Esophagus squamous epithelium (tissue), 4 donors: ENCODE results near the gene TBRG4.
"Not testable (repeated sequence)": the region's sequence is repeated elsewhere in the genome, so short reads cannot be mapped to it uniquely, and the experiment has no call there.

ENCODE experiments used
- POLR2A ChIP-seq, 4 donors: fragments of 450-650 bp; IDR thresholded peaks; one replicate each; pipeline ENCODE4 v1.6.1; 2017; ENCODE audit warnings: antibody characterized with exemption in 4 of 4, mild to moderate bottlenecking in 4 of 4, moderate library complexity in 3 of 4
- TF ChIP-seq, protein P1 (sequence below), 6 experiments: fragments of 450-650 bp in 4 of 6; fragments of 200-600 bp in 2 of 6; sonication (generic) in 2 of 6; IDR thresholded peaks; one replicate each; pipeline ENCODE4 v1.5.1; 2016 to 2019; ENCODE audit warnings: antibody characterized with exemption in 6 of 6, mild to moderate bottlenecking in 4 of 6, moderate library complexity in 4 of 6

DNA sequence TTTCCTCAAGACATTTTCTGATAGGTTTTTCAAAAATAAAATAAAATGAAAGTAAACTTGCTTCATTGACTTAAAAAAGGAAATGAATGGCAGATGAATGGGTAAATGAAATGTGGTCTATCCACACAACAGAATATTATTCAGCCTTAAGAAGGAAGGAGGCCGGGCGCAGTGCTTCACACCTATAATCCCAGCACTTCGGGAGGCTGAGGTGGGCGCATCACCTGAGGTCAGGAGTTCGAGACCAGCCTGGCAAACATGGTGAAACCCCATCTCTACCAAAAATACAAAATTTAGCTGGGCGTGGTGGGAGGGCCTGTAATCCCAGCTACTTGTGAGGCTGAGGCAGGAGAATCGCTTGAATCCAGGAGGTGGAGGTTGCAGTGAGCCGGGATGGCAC, 42.4 kb upstream of the TBRG4 start:
- TF ChIP-seq, protein P1, sequence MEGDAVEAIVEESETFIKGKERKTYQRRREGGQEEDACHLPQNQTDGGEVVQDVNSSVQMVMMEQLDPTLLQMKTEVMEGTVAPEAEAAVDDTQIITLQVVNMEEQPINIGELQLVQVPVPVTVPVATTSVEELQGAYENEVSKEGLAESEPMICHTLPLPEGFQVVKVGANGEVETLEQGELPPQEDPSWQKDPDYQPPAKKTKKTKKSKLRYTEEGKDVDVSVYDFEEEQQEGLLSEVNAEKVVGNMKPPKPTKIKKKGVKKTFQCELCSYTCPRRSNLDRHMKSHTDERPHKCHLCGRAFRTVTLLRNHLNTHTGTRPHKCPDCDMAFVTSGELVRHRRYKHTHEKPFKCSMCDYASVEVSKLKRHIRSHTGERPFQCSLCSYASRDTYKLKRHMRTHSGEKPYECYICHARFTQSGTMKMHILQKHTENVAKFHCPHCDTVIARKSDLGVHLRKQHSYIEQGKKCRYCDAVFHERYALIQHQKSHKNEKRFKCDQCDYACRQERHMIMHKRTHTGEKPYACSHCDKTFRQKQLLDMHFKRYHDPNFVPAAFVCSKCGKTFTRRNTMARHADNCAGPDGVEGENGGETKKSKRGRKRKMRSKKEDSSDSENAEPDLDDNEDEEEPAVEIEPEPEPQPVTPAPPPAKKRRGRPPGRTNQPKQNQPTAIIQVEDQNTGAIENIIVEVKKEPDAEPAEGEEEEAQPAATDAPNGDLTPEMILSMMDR (IDR thresholded peaks at IDR 0.05) = not testable (repeated sequence)
- TF ChIP-seq POLR2A (IDR thresholded peaks at IDR 0.05) = not testable (repeated sequence)
